ENCODE results near the gene LZTS3. TPM values are rescaled to one million over a fixed set of nuclear protein-coding genes. Genes with fewer than 3 reads are reported as not detected.

Gene LZTS3
- polyA plus RNA-seq, 3 donors: 16.5 to 20.6 (median 19.9) TPM

GRCh38 chr20:3115190-3116107, 57.9 kb downstream of the LZTS3 start:
- DNase-seq: peak; percentile 50

Other genes with a start within 250 kb of the LZTS3 start
- gene GNRH2, start 129.9 kb downstream of the LZTS3 start, polyA plus RNA-seq (ENCODE audit: insufficient read length in 3 of 3): 1 to 10 TPM in 2 of 3 donors, under 1 TPM in 1; 0.58 to 1.4 (median 1.0) TPM
- gene MRPS26, start 127.5 kb downstream of the LZTS3 start, polyA plus RNA-seq (ENCODE audit: insufficient read length in 3 of 3): 10 to 100 TPM; 63.5 to 81.1 (median 70.7) TPM
- gene OXT, start 101.9 kb downstream of the LZTS3 start, polyA plus RNA-seq (ENCODE audit: insufficient read length in 3 of 3): 1 to 10 TPM in 1 of 3 donors, under 1 TPM in 2; 0.81 to 1.0 (median 0.83) TPM
- gene AVP, start 88.8 kb downstream of the LZTS3 start, polyA plus RNA-seq (ENCODE audit: insufficient read length in 3 of 3): under 1 TPM in 2 of 3 donors, not detected in 1; 0.34 to 0.47 TPM
- gene FASTKD5, start 13.7 kb downstream of the LZTS3 start, polyA plus RNA-seq (ENCODE audit: insufficient read length in 3 of 3): 10 to 100 TPM; 17.8 to 19.1 (median 18.3) TPM
- gene UBOX5, start 13.7 kb downstream of the LZTS3 start, polyA plus RNA-seq (ENCODE audit: insufficient read length in 3 of 3): 10 to 100 TPM in 1 of 3 donors, 1 to 10 TPM in 2; 9.3 to 10.2 (median 9.9) TPM
- gene DDRGK1, start 31.1 kb upstream of the LZTS3 start, polyA plus RNA-seq (ENCODE audit: insufficient read length in 3 of 3): 10 to 100 TPM; 55.4 to 65.8 (median 60.8) TPM
- gene ITPA, start 35.9 kb upstream of the LZTS3 start, polyA plus RNA-seq (ENCODE audit: insufficient read length in 3 of 3): 10 to 100 TPM; 61.3 to 80.5 (median 69.5) TPM
- 1 to 10 TPM; 2.3 to 3.6 (median 3.0) TPM for gene SLC4A11, start 65.6 kb upstream of the LZTS3 start, polyA plus RNA-seq (ENCODE audit: insufficient read length in 3 of 3)
- gene DNAAF9, start 234.1 kb upstream of the LZTS3 start, polyA plus RNA-seq (ENCODE audit: insufficient read length in 3 of 3): 10 to 100 TPM; 24.9 to 38.2 (median 35.4) TPM